ENCODE results near the gene POLD1.
"Not testable (repeated sequence)": the region's sequence is repeated elsewhere in the genome, so short reads cannot be mapped to it uniquely, and the experiment has no call there.

POLD1 gene
- long read RNA-seq, donor 1, partial matches to known transcripts = 0 of 4 reads
- long read RNA-seq, donor 1, other reads (novel, unspliced or antisense) = 0 of 4 reads
- long read RNA-seq, donor 2, partial matches to known transcripts = 0 of 2 reads
- long read RNA-seq, donor 2, other reads (novel, unspliced or antisense) = 0 of 2 reads
- long read RNA-seq, donor 3, transcript POLD1-201 (27 exons, 3,444 nt) = major isoform, 5 of 5 reads
- long read RNA-seq, donor 3, partial matches to known transcripts = 0 of 5 reads
- long read RNA-seq, donor 3, other reads (novel, unspliced or antisense) = 0 of 5 reads
- long read RNA-seq, donor 4, partial matches to known transcripts = 0 of 6 reads
- long read RNA-seq, donor 4, other reads (novel, unspliced or antisense) = 0 of 6 reads
- long read RNA-seq, donor 5, partial matches to known transcripts = 0 of 6 reads
- long read RNA-seq, donor 5, other reads (novel, unspliced or antisense) = 0 of 6 reads
- long read RNA-seq, donor 6, partial matches to known transcripts = 0 of 5 reads
- long read RNA-seq, donor 6, other reads (novel, unspliced or antisense) = 0 of 5 reads
- long read RNA-seq, donor 7, partial matches to known transcripts = 0 of 6 reads
- long read RNA-seq, donor 7, other reads (novel, unspliced or antisense) = 0 of 6 reads
- long read RNA-seq, donor 8, partial matches to known transcripts = 0 of 4 reads
- long read RNA-seq, donor 8, other reads (novel, unspliced or antisense) = 0 of 4 reads

GRCh38 chr19:50383852-50384684 lies at the start of gene POLD1:
Gene POLD1, plus strand, starts transcription at chr19:50384347. Its CDS starts 14,505 bp downstream, at chr19:50398852.
- DNase-seq = peak; percentile 96

DNA sequence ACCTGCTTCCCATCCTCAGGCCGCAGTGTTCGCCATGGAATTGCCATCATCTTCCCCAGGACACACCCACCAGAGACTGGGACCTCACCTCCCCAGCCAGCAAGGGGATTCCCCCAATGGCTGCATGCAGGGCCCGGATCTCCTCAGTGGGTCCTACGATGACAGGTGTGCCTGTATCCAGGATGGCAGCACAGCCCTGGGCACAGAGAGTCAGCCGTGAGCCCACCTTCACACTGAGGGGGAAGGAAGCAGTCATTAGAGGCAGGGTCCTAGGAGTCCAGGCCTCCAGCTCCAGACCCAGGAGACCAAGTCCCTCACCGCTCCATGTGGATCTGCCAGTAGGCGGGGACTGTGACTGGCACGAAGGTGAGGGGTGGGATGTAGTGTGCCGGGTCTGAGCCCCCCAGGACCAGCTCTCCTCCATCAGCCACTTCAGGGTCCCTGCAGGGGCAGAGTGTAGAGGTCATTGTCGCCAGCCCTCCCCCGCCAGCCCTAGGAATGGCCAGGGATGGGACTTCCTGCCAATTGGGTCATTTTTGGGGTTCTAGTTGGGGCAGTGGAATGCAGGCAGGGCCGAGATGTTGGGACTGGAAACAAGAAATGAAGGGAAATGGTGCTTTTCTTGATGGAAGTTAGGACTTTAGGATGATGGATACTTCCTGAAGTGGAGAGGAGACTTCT lies 49.3 kb upstream of the POLD1 start:
- DNase-seq = no peak

DNA sequence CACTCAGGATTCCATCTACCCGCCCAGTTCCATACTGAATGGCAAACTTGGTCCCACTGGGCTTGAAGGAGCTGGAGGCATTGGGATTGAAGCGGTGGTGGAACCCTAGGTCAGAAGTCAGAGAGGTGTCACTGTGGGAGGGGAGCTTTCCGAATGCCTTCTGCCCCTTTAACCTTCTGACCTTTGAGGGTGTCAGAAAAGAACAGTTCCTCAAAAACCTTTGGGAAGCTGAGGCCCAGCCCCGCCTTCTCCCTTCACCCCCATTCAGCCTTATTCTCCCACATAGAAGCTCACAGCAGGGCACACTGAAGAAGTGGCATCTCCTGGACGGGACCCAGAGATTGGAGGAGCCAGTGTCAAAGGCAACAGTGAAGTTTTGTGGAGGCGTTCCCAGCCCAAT lies 47.1 kb upstream of the POLD1 start:
- DNase-seq = not testable (repeated sequence)

DNA sequence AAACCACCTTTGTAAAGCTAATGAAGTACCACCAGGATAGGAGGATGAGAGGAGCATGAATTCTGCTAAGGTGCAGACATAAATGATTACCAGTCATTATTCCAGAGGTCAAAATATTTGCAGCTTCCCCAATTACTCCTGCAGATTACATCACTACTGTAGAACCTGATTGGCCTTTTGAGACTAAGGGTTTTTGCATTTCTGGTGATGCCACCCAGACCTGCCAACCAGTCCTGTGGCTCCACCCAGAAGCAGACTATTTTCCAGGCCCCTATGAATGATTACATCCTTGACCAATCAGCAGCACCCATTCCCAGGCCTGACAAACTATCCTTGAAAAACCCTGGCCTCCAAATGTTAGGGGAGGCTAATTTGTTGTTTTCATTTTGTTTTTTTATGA lies 43.8 kb upstream of the POLD1 start:
- no peak for DNase-seq

DNA sequence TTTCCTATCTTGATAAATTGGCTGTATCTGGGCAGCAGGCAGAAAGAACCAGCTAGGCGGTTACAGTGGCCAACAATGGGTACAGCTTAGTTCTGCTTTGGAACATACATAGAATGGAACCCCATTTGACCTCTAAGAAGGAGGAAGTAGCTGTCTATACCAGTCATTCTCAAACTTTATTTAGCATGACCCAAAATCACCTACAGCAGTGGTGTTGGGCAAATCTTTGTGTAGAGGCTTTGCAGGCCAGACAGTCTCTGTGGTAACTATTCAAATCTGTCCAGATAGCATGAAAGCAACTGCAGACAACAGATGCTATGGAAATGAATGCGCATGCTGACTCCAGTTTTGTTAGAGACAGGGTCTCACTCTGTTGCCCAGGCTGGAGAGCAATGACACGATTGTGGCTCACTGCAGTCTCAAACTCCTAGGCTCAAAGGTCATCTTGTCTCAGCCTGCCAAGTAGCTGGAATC lies 43.0 kb upstream of the POLD1 start:
- DNase-seq = no peak

DNA sequence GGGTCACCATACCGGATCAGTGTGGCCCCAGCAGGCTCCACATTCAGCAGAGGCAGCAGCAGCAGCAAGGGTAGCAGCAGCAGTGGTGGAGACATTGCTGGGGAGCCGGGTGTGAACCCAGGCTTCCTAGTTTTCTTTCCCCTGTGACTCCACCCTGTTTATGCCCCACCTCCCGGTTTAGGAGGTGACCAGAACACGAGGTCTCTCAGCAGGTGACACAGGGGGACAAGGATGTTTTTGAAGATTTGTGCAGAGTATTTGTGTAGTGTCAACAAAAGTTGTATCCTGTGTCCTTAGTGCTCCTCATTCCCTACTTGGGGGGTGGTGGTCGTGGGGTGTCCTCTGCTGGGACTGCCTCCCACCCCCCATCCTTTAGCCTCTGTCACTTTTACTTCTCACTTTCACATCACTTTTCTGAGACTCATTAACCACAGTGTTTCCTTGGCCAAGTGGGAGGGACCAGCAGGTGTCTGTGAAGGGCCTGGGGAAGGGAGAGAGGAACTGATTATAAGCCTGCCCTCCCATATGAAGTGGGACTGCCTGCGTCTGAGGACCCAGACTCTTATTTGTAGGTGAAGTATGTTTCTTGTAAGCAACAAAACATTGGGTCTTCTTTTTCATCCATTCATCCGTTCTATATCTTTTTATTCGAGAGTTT lies 39.4 kb upstream of the POLD1 start:
- no peak for DNase-seq

DNA sequence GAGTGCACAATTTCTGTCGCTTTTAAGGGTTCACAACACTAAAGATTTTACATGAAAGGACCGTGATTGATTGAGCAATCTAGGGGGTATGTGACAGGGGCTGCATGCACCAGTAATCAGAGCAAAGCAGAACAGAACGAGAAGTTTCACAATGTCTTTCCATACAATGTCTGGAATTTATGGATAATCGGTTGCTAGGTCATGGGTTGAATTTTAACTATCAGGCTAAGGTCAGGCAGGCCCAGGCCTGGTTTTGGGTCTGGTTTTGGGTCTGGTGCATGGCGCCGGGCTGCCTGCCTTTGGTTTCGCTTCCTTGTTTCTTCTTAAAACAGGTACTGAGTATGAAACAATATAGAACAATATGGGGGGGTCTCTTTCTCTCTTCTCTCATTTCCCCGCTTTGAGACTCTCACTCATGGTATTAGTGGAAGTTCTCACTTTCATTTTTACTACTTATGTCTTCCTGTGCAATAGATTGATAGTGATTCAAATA lies 37.0 kb upstream of the POLD1 start:
- not testable (repeated sequence) for DNase-seq

- DNase-seq = peak; percentile 35
Measured at GRCh38 chr19:50349277-50350057, 34.7 kb upstream of the POLD1 start.

DNA sequence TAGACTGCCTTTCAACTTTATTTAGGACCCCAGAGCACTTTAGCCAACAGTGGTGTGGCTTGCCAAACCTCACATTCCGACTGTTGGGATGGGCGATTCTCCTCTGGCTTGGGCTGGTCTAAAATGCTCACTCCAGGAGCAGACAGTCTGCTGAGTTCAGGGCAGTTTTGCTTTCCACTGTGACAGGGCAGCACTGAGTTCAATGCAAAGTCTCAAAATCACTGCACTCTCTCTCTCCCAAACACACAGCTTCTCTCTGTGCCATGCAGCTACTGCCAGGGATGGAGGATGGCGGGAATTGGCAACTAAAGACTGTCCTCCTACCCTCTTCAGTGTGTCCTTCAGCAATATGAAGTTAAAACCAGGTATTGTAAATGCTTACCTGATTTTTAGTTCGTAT lies 31.9 kb upstream of the POLD1 start:
- DNase-seq = no peak

DNA sequence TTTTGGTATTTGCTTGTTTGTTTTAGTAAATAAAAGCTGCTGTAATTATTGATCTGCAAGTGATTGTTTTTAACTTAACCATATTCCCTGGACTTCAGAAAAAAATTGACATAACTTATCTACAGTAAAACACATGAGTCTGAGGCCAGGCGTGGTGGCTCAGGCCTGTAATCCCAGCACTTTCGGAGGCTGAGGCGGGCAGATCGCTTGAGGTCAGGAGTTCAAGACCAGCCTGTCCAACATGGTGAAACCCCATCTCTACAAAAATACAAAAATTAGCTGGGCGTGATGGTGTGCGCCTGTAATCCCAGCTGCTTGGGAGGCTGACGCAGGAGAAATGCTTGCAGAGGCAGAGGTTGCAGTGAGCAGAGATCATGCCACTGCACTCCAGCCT lies 30.7 kb upstream of the POLD1 start:
- DNase-seq = not testable (repeated sequence)

DNA sequence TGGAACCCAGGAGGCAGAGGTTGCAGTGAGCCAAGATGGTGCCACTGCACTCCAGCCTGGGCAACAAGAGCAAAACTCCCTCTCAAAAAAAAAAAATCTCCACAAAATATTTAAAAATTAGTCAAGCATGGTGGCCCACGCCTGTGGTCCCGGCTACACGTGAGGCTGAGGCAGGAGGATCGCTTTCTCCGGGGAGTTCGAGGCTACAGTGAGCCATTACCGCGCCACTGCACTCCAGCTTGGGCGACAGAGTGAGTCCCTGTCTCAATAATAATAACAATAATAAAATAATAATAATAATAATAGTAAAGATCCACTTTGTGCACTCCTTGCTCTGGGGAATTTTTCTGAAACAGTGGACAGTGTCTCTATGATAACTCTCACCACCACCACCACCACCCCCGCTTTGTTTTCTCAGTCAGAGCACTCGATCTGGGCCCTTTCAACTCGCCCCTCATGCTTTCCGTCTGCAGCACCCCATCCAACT lies 27.4 kb upstream of the POLD1 start:
- DNase-seq = no peak

- DNase-seq = peak; percentile 81
Measured at GRCh38 chr19:50357178-50358100, 26.7 kb upstream of the POLD1 start.

GRCh38 chr19:50358483-50359327 lies 25.4 kb upstream of the POLD1 start:
- DNase-seq = peak; percentile 83

DNA sequence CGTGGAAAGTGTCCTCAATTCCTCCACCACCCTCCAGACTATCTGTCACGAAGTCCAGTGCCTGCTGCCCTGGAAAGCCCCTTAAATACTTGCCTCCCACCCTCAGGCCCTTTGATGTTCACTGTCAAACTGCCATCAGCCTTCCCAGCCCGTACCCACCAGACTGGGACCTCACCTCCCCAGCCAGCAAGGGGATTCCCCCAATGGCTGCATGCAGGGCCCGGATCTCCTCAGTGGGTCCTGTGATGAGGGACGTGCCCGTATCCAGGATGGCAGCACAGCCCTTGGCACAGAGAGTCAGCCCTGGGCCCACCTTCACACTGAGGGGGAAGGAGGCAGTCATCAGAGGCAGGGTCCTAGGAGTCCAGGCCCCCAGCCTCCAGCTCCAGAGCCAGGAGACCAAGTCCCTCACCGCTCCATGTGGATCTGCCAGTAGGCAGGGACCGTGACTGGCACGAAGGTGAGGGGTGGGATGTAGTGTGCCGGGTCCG lies 24.8 kb upstream of the POLD1 start:
- DNase-seq = no peak

GRCh38 chr19:50361290-50362029 lies 22.7 kb upstream of the POLD1 start:
- DNase-seq = no peak

DNA sequence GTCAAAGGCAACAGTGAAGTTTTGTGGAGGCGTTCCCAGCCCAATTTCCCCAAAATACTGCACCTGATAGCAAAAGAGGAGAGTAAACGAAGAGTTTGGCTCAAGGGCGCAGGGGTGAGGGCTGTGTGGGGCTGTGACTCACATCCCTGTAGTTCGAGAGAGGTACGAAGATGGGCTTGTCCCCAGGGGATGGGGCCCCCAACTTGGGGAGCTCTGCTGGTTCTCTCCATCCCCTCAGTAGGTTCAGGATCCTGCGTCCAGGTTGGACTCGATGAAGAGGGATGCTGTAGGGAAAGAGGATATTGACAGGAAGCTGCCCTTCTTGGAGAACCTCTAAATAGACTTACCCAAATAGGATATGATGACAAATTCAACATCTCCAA lies 22.1 kb upstream of the POLD1 start:
- DNase-seq = no peak

Measured in right kidney (tissue), 9 donors.